ENCODE data around the gene ABCC6.
"Not testable (repeated sequence)": the region's sequence is repeated elsewhere in the genome, so short reads cannot be mapped to it uniquely, and the experiment has no call there.

DNA sequence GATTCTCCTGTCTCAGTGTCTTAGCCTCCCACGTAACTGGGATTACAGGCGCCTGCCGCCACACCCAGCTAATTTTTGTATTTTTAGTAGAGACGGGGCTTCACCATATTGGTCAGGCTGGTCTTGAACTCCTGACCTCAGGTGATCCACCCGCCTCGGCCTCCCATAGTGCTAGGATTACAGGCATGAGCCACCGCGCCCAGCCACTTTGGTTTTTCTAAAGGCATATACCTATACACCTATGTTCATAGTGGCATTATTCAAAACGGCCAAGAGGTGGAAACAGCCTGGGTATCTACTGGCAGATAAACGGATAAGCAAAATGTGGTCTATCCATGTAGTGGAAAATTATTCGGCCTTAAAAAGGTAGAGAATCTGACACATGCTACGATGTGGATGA, 70.3 kb downstream of the ABCC6 start:
- TF ChIP-seq, protein P1, sequence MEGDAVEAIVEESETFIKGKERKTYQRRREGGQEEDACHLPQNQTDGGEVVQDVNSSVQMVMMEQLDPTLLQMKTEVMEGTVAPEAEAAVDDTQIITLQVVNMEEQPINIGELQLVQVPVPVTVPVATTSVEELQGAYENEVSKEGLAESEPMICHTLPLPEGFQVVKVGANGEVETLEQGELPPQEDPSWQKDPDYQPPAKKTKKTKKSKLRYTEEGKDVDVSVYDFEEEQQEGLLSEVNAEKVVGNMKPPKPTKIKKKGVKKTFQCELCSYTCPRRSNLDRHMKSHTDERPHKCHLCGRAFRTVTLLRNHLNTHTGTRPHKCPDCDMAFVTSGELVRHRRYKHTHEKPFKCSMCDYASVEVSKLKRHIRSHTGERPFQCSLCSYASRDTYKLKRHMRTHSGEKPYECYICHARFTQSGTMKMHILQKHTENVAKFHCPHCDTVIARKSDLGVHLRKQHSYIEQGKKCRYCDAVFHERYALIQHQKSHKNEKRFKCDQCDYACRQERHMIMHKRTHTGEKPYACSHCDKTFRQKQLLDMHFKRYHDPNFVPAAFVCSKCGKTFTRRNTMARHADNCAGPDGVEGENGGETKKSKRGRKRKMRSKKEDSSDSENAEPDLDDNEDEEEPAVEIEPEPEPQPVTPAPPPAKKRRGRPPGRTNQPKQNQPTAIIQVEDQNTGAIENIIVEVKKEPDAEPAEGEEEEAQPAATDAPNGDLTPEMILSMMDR (tag by site-specific recombination; IDR thresholded peaks at IDR 0.05): not testable (repeated sequence)
- not testable (repeated sequence) for TF ChIP-seq ZNF394 (tag by site-specific recombination; IDR thresholded peaks at IDR 0.05; ENCODE audit: borderline replicate concordance); GFI1B (tag by site-specific recombination; IDR thresholded peaks at IDR 0.05); ZNF274 (IDR thresholded peaks at IDR 0.05; ENCODE audit: low read length); ZNF274 (tag by site-specific recombination; IDR thresholded peaks at IDR 0.05; ENCODE audit: borderline replicate concordance); ZNF324 (tag by site-specific recombination; IDR thresholded peaks at IDR 0.05); ZNF514 (tag by site-specific recombination; IDR thresholded peaks at IDR 0.05); ZNF785 (tag by site-specific recombination; IDR thresholded peaks at IDR 0.05); ZNF521 (tag by site-specific recombination; IDR thresholded peaks at IDR 0.05); ZNF747 (tag by site-specific recombination; IDR thresholded peaks at IDR 0.05); TRIM28 (IDR thresholded peaks at IDR 0.05; ENCODE audit: borderline replicate concordance, low read length)
- TF ChIP-seq, protein P2, sequence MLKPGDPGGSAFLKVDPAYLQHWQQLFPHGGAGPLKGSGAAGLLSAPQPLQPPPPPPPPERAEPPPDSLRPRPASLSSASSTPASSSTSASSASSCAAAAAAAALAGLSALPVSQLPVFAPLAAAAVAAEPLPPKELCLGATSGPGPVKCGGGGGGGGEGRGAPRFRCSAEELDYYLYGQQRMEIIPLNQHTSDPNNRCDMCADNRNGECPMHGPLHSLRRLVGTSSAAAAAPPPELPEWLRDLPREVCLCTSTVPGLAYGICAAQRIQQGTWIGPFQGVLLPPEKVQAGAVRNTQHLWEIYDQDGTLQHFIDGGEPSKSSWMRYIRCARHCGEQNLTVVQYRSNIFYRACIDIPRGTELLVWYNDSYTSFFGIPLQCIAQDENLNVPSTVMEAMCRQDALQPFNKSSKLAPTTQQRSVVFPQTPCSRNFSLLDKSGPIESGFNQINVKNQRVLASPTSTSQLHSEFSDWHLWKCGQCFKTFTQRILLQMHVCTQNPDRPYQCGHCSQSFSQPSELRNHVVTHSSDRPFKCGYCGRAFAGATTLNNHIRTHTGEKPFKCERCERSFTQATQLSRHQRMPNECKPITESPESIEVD (tag by site-specific recombination; IDR thresholded peaks at IDR 0.05): not testable (repeated sequence)
- TF ChIP-seq, protein P3, sequence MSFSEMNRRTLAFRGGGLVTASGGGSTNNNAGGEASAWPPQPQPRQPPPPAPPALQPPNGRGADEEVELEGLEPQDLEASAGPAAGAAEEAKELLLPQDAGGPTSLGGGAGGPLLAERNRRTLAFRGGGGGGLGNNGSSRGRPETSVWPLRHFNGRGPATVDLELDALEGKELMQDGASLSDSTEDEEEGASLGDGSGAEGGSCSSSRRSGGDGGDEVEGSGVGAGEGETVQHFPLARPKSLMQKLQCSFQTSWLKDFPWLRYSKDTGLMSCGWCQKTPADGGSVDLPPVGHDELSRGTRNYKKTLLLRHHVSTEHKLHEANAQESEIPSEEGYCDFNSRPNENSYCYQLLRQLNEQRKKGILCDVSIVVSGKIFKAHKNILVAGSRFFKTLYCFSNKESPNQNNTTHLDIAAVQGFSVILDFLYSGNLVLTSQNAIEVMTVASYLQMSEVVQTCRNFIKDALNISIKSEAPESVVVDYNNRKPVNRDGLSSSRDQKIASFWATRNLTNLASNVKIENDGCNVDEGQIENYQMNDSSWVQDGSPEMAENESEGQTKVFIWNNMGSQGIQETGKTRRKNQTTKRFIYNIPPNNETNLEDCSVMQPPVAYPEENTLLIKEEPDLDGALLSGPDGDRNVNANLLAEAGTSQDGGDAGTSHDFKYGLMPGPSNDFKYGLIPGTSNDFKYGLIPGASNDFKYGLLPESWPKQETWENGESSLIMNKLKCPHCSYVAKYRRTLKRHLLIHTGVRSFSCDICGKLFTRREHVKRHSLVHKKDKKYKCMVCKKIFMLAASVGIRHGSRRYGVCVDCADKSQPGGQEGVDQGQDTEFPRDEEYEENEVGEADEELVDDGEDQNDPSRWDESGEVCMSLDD (tag by site-specific recombination; IDR thresholded peaks at IDR 0.05): not testable (repeated sequence)
- TF ChIP-seq, protein P4, sequence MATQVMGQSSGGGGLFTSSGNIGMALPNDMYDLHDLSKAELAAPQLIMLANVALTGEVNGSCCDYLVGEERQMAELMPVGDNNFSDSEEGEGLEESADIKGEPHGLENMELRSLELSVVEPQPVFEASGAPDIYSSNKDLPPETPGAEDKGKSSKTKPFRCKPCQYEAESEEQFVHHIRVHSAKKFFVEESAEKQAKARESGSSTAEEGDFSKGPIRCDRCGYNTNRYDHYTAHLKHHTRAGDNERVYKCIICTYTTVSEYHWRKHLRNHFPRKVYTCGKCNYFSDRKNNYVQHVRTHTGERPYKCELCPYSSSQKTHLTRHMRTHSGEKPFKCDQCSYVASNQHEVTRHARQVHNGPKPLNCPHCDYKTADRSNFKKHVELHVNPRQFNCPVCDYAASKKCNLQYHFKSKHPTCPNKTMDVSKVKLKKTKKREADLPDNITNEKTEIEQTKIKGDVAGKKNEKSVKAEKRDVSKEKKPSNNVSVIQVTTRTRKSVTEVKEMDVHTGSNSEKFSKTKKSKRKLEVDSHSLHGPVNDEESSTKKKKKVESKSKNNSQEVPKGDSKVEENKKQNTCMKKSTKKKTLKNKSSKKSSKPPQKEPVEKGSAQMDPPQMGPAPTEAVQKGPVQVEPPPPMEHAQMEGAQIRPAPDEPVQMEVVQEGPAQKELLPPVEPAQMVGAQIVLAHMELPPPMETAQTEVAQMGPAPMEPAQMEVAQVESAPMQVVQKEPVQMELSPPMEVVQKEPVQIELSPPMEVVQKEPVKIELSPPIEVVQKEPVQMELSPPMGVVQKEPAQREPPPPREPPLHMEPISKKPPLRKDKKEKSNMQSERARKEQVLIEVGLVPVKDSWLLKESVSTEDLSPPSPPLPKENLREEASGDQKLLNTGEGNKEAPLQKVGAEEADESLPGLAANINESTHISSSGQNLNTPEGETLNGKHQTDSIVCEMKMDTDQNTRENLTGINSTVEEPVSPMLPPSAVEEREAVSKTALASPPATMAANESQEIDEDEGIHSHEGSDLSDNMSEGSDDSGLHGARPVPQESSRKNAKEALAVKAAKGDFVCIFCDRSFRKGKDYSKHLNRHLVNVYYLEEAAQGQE (tag by site-specific recombination; IDR thresholded peaks at IDR 0.05): not testable (repeated sequence)
- TF ChIP-seq, protein P5, sequence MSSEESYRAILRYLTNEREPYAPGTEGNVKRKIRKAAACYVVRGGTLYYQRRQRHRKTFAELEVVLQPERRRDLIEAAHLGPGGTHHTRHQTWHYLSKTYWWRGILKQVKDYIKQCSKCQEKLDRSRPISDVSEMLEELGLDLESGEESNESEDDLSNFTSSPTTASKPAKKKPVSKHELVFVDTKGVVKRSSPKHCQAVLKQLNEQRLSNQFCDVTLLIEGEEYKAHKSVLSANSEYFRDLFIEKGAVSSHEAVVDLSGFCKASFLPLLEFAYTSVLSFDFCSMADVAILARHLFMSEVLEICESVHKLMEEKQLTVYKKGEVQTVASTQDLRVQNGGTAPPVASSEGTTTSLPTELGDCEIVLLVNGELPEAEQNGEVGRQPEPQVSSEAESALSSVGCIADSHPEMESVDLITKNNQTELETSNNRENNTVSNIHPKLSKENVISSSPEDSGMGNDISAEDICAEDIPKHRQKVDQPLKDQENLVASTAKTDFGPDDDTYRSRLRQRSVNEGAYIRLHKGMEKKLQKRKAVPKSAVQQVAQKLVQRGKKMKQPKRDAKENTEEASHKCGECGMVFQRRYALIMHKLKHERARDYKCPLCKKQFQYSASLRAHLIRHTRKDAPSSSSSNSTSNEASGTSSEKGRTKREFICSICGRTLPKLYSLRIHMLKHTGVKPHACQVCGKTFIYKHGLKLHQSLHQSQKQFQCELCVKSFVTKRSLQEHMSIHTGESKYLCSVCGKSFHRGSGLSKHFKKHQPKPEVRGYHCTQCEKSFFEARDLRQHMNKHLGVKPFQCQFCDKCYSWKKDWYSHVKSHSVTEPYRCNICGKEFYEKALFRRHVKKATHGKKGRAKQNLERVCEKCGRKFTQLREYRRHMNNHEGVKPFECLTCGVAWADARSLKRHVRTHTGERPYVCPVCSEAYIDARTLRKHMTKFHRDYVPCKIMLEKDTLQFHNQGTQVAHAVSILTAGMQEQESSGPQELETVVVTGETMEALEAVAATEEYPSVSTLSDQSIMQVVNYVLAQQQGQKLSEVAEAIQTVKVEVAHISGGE (tag by site-specific recombination; conservative IDR thresholded peaks at IDR 0.05; ENCODE audit: low read depth): not testable (repeated sequence)
